SK-N-MC (cell line): ENCODE results near the gene UNK.

Source experiments
- EZH2 ChIP-seq: fragments of 200-600 bp; sonication (generic); IDR thresholded peaks from one replicate; pipeline ENCODE4 v1.6.1; 2017; ENCODE audit warnings: antibody characterized with exemption
- FOXP2 ChIP-seq: optimal IDR thresholded peaks from 2 replicates; pipeline ENCODE3; 2011; ENCODE audit warnings: mild to moderate bottlenecking, moderate library complexity; ENCODE audit not compliant: insufficient read depth; ENCODE audit errors: extremely low read length, control extremely low read depth
- POLR2AphosphoS5 ChIP-seq: IDR thresholded peaks from 2 replicates; pipeline ENCODE4 v1.6.1; 2012; ENCODE audit warnings: mild to moderate bottlenecking, low read depth, low read length, borderline replicate concordance

- TF ChIP-seq POLR2AphosphoS5, result no peak
- TF ChIP-seq FOXP2, result no peak
- TF ChIP-seq EZH2, result no peak
These were observed 28.6 kb upstream of the UNK start for GRCh38 chr17:75755990-75756389.
